ENCODE results near the gene CST9. TPM values are rescaled to one million over a fixed set of nuclear protein-coding genes. Genes with fewer than 3 reads are reported as not detected.

Gene CST9
- total RNA-seq, 1 experiment from 2014 or later: not detected

GRCh38 chr20:23587631-23588030, 18.1 kb downstream of the CST9 start:
- TF ChIP-seq, protein P1, sequence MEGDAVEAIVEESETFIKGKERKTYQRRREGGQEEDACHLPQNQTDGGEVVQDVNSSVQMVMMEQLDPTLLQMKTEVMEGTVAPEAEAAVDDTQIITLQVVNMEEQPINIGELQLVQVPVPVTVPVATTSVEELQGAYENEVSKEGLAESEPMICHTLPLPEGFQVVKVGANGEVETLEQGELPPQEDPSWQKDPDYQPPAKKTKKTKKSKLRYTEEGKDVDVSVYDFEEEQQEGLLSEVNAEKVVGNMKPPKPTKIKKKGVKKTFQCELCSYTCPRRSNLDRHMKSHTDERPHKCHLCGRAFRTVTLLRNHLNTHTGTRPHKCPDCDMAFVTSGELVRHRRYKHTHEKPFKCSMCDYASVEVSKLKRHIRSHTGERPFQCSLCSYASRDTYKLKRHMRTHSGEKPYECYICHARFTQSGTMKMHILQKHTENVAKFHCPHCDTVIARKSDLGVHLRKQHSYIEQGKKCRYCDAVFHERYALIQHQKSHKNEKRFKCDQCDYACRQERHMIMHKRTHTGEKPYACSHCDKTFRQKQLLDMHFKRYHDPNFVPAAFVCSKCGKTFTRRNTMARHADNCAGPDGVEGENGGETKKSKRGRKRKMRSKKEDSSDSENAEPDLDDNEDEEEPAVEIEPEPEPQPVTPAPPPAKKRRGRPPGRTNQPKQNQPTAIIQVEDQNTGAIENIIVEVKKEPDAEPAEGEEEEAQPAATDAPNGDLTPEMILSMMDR (IDR thresholded peaks at IDR 0.05): no peak
- TF ChIP-seq SIN3A (IDR thresholded peaks at IDR 0.05; ENCODE audit: borderline replicate concordance, insufficient read depth, low read depth, low read length) (no peak), POLR2AphosphoS5 (IDR thresholded peaks at IDR 0.05; ENCODE audit: low read depth, low read length) (no peak), TCF7L2 (IDR thresholded peaks at IDR 0.05; ENCODE audit: low read depth, low read length) (no peak), REST (IDR thresholded peaks at IDR 0.05; ENCODE audit: insufficient read depth in 1 of 2, low read depth in 2 of 2, low read length in 1 of 2) (no peak)
- 0 out of 2 replicates have a peak, but pooled peaks cover 2% of the 10 kb centered on the region for H3K27me3 ChIP-seq (ENCODE audit: control insufficient read depth, insufficient read depth, low read length)
- no peak for ATAC-seq
- no TSS peak for BruUV-seq (replicated peaks)
- in situ Hi-C loops (cut with HindIII; ENCODE audit: low pct_unique_long_range_greater_than_20kb, low sequenced_read_pairs): no loop called here
- intact Hi-C loops (cut with micrococcal nuclease; ENCODE audit: unreplicated experiment): no loop called here
- H3K27ac ChIP-seq (ENCODE audit: low read length): no peak overlapping the region
- no peak overlapping the region for H3K4me3 ChIP-seq (ENCODE audit: low read depth in 2 of 2, low read length in 2 of 2)
- POLR2A ChIA-PET: no interaction called here
- no peak for DNase-seq (ENCODE audit: low read depth, low spot score)
- no peaks in the 10 kb centered on the region for H3K9me3 ChIP-seq (ENCODE audit: control insufficient read depth, insufficient read depth, low read depth, low read length)
- CTCF ChIA-PET: no interaction called here
- H3K4me1 ChIP-seq (ENCODE audit: control insufficient read depth, insufficient read depth, low read length): no peaks in the 10 kb centered on the region
- no peaks in the 10 kb centered on the region for H3K36me3 ChIP-seq (ENCODE audit: control insufficient read depth, insufficient read depth, low read length)

- POLR2A ChIA-PET: no interaction called here
- CTCF ChIA-PET: no interaction called here
- BruUV-seq (replicated peaks): no TSS peak
- H3K9me3 ChIP-seq (ENCODE audit: control insufficient read depth, insufficient read depth, low read depth, low read length): no peaks in the 10 kb centered on the region
- H3K27me3 ChIP-seq (ENCODE audit: control insufficient read depth, insufficient read depth, low read length): 0 out of 2 replicates have a peak, but pooled peaks cover 2% of the 10 kb centered on the region
- no peaks in the 10 kb centered on the region for H3K36me3 ChIP-seq (ENCODE audit: control insufficient read depth, insufficient read depth, low read length)
- DNase-seq (ENCODE audit: low read depth, low spot score) (no peak), ATAC-seq (no peak)
- intact Hi-C loops (cut with micrococcal nuclease; ENCODE audit: unreplicated experiment) (no loop called here), in situ Hi-C loops (cut with HindIII; ENCODE audit: low pct_unique_long_range_greater_than_20kb, low sequenced_read_pairs) (no loop called here)
- no peaks in the 10 kb centered on the region for H3K4me1 ChIP-seq (ENCODE audit: control insufficient read depth, insufficient read depth, low read length)
- no peak overlapping the region for H3K4me3 ChIP-seq (ENCODE audit: low read depth in 2 of 2, low read length in 2 of 2)
- no peak overlapping the region for H3K27ac ChIP-seq (ENCODE audit: low read length)
- TF ChIP-seq POLR2AphosphoS5 (IDR thresholded peaks at IDR 0.05; ENCODE audit: low read depth, low read length): no peak
- TF ChIP-seq, protein P1 (IDR thresholded peaks at IDR 0.05): no peak
- TF ChIP-seq SIN3A (IDR thresholded peaks at IDR 0.05; ENCODE audit: borderline replicate concordance, insufficient read depth, low read depth, low read length): no peak
- TF ChIP-seq TCF7L2 (IDR thresholded peaks at IDR 0.05; ENCODE audit: low read depth, low read length): no peak
- no peak for TF ChIP-seq REST (IDR thresholded peaks at IDR 0.05; ENCODE audit: insufficient read depth in 1 of 2, low read depth in 2 of 2, low read length in 1 of 2)
These were observed 18.8 kb downstream of the CST9 start for GRCh38 chr20:23586735-23587525.

All from Panc1 (cell line).